ENCODE data around the gene PRKAR1B.

GRCh38 chr7:524800-525199 is 202.3 kb downstream of the PRKAR1B start:
- no peak for TF ChIP-seq EZH2 (IDR thresholded peaks at IDR 0.05; ENCODE audit: borderline replicate concordance, low read depth, low read length, poor library complexity, severe bottlenecking)
- TF ChIP-seq CTCF (conservative IDR thresholded peaks at IDR 0.05; ENCODE audit: low read depth, low read length), result no peak

Data from A673 (cell line).